ENCODE results near the gene RPL10. TPM values are rescaled to one million over a fixed set of nuclear protein-coding genes. Genes with fewer than 3 reads are reported as not detected.

The RPL10 gene
- total RNA-seq, 1 experiment from 2014 or later, result 3,401 TPM

GRCh38 chrX:154349359-154349935 is 48.7 kb upstream of the RPL10 start:
- Histone ChIP-seq H2AFZ (ENCODE audit: low read length) (no peak overlapping the region), H3K4me1 (ENCODE audit: insufficient read depth, low read length) (no peaks in the 10 kb centered on the region), H3K27me3 (ENCODE audit: low read length) (no peaks in the 10 kb centered on the region), H3K36me3 (ENCODE audit: low read depth, low read length) (peaks cover 45% of the 10 kb centered on the region), H3K27ac (ENCODE audit: low read length) (no peak overlapping the region), H3F3A (ENCODE audit: low read length, unreplicated experiment) (peaks cover 11% of the 10 kb centered on the region), H4K20me1 (ENCODE audit: low read length) (no peaks in the 10 kb centered on the region), H3K4me3 (ENCODE audit: low read length) (no peak overlapping the region), H3K79me2 (ENCODE audit: low read length) (no peaks in the 10 kb centered on the region), H3K9me2 (replicated peaks; ENCODE audit: low read length) (no peaks in the 10 kb centered on the region), H3K4me2 (ENCODE audit: low read length) (no peak overlapping the region), H3K9me3 (ENCODE audit: low read length) (no peaks in the 10 kb centered on the region), H3K9ac (ENCODE audit: low read length) (no peak overlapping the region)
- ATAC-seq, result no peak
- ChIA-PET POLR2A (ENCODE audit: unreplicated experiment) (no interaction called here), CTCF (no interaction called here)
- DNase-seq, result no peak
- BruUV-seq (replicated peaks), result TSS peak; percentile 14
- intact Hi-C loops (cut with micrococcal nuclease), result no loop called here
- TF ChIP-seq EZH2 (IDR thresholded peaks at IDR 0.05; ENCODE audit: low read length, unreplicated experiment) (no peak), EZH2phosphoT487 (IDR thresholded peaks at IDR 0.05; ENCODE audit: borderline replicate concordance, low read length) (no peak)
- TF ChIP-seq, protein P1, sequence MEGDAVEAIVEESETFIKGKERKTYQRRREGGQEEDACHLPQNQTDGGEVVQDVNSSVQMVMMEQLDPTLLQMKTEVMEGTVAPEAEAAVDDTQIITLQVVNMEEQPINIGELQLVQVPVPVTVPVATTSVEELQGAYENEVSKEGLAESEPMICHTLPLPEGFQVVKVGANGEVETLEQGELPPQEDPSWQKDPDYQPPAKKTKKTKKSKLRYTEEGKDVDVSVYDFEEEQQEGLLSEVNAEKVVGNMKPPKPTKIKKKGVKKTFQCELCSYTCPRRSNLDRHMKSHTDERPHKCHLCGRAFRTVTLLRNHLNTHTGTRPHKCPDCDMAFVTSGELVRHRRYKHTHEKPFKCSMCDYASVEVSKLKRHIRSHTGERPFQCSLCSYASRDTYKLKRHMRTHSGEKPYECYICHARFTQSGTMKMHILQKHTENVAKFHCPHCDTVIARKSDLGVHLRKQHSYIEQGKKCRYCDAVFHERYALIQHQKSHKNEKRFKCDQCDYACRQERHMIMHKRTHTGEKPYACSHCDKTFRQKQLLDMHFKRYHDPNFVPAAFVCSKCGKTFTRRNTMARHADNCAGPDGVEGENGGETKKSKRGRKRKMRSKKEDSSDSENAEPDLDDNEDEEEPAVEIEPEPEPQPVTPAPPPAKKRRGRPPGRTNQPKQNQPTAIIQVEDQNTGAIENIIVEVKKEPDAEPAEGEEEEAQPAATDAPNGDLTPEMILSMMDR (conservative IDR thresholded peaks at IDR 0.05; ENCODE audit: low read depth, low read length), result no peak

DNA sequence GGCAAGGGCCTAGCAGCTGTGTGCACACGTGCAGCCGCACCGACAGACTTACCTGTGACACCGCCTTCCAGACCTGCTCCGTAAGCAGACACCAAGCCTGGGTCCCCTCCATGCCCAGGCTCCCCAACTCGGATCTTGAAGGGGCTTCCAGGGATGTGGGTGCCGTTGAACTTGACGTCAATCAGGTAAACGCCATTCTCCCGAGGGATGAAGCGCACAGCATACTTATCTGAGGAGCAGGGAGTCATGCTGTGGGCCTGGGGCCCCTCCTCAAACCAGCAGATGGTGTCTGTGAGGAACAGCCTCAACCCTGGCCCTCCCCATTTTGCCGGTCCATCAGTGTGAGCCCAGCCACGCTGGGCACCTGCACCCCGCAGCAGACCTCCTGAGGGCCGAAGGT is 48.2 kb upstream of the RPL10 start:
- Histone ChIP-seq H3K36me3 (ENCODE audit: low read depth, low read length) (peaks cover 49% of the 10 kb centered on the region), H3K9me2 (replicated peaks; ENCODE audit: low read length) (no peaks in the 10 kb centered on the region), H3K4me1 (ENCODE audit: insufficient read depth, low read length) (no peaks in the 10 kb centered on the region), H3K9me3 (ENCODE audit: low read length) (no peaks in the 10 kb centered on the region), H3K27me3 (ENCODE audit: low read length) (no peaks in the 10 kb centered on the region), H3K4me3 (ENCODE audit: low read length) (no peak overlapping the region), H4K20me1 (ENCODE audit: low read length) (0 out of 2 replicates have a peak, but pooled peaks cover 1% of the 10 kb centered on the region), H3K9ac (ENCODE audit: low read length) (no peak overlapping the region), H3K4me2 (ENCODE audit: low read length) (no peak overlapping the region), H3F3A (ENCODE audit: low read length, unreplicated experiment) (peaks cover 11% of the 10 kb centered on the region), H2AFZ (ENCODE audit: low read length) (no peak overlapping the region), H3K27ac (ENCODE audit: low read length) (no peak overlapping the region), H3K79me2 (ENCODE audit: low read length) (no peaks in the 10 kb centered on the region)
- ATAC-seq, result no peak
- intact Hi-C loops (cut with micrococcal nuclease), result no loop called here
- no TSS peak for BruUV-seq (replicated peaks)
- DNase-seq, result no peak
- ChIA-PET CTCF (no interaction called here), POLR2A (ENCODE audit: unreplicated experiment) (no interaction called here)
- no peak for TF ChIP-seq EZH2phosphoT487 (IDR thresholded peaks at IDR 0.05; ENCODE audit: borderline replicate concordance, low read length)
- TF ChIP-seq, protein P1 (conservative IDR thresholded peaks at IDR 0.05; ENCODE audit: low read depth, low read length), result no peak
- no peak for TF ChIP-seq EZH2 (IDR thresholded peaks at IDR 0.05; ENCODE audit: low read length, unreplicated experiment)

DNA sequence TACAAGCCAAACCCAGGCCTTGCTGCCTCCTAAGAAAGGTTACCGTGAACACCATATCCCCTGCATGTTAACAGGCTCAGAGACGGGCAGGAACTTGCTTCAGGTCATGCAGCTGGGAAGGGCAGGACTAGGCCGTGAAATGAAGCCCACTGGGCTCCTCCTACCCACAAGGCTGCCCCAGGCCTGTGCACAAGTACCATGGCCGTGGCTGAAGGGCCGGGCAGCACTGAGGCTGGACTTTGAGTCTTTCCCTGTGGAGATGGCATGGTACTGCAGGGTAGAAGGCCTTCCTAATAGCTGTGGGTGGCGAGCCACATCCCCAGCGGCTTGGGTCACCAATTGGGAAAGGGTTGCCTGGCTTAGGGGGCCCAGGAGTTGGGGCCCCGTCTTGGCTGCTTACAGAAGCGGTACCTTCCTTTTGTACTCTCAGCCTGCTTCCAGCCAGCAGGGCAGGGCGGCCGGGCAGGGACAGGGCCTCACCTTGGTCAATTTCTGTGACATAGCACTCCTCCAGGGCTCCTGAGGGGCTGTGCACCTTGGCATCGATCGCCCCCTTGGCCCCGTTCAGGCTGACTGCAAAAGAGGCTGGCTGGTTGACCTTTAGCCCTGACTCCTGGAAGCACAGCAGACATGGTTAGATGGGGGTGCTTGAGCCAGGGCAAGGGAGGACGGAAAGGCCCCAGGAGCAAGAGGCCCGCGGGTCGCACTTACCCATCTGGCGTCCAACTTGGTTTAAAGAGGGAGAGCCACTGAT is 47.6 kb upstream of the RPL10 start:
- Histone ChIP-seq H3K4me2 (ENCODE audit: low read length) (no peak overlapping the region), H3K36me3 (ENCODE audit: low read depth, low read length) (peaks cover 53% of the 10 kb centered on the region), H3K4me1 (ENCODE audit: insufficient read depth, low read length) (no peaks in the 10 kb centered on the region), H3K4me3 (ENCODE audit: low read length) (no peak overlapping the region), H3K9me2 (replicated peaks; ENCODE audit: low read length) (no peaks in the 10 kb centered on the region), H3F3A (ENCODE audit: low read length, unreplicated experiment) (peaks cover 11% of the 10 kb centered on the region), H3K27ac (ENCODE audit: low read length) (no peak overlapping the region), H2AFZ (ENCODE audit: low read length) (no peak overlapping the region), H3K9ac (ENCODE audit: low read length) (no peak overlapping the region), H4K20me1 (ENCODE audit: low read length) (0 out of 2 replicates have a peak, but pooled peaks cover 5% of the 10 kb centered on the region), H3K9me3 (ENCODE audit: low read length) (no peaks in the 10 kb centered on the region), H3K79me2 (ENCODE audit: low read length) (no peaks in the 10 kb centered on the region), H3K27me3 (ENCODE audit: low read length) (no peaks in the 10 kb centered on the region)
- POLR2A ChIA-PET (ENCODE audit: unreplicated experiment), result no interaction called here
- ATAC-seq (no peak), DNase-seq (no peak)
- no TSS peak for BruUV-seq (replicated peaks)
- TF ChIP-seq, protein P1 (conservative IDR thresholded peaks at IDR 0.05; ENCODE audit: low read depth, low read length), result no peak
- TF ChIP-seq EZH2phosphoT487 (IDR thresholded peaks at IDR 0.05; ENCODE audit: borderline replicate concordance, low read length) (no peak), EZH2 (IDR thresholded peaks at IDR 0.05; ENCODE audit: low read length, unreplicated experiment) (no peak)
- CTCF ChIA-PET, result no interaction called here
- intact Hi-C loops (cut with micrococcal nuclease), result no loop called here

Data from PC-3 (cell line).